Measurements from ENCODE around the gene FHAD1. TPM values are rescaled to one million over a fixed set of nuclear protein-coding genes. Genes with fewer than 3 reads are reported as not detected.
A peak's percentile ranks its signal among the peaks of the same experiment; 100 is the strongest.

The FHAD1 gene
- total and polyA plus RNA-seq, 9 of the 15 experiments (the other 6 are each of a cell fraction or from before 2014, with no cell fraction given): 0.32 to 2.1 (median 1.5) TPM; not detected in 1

DNA sequence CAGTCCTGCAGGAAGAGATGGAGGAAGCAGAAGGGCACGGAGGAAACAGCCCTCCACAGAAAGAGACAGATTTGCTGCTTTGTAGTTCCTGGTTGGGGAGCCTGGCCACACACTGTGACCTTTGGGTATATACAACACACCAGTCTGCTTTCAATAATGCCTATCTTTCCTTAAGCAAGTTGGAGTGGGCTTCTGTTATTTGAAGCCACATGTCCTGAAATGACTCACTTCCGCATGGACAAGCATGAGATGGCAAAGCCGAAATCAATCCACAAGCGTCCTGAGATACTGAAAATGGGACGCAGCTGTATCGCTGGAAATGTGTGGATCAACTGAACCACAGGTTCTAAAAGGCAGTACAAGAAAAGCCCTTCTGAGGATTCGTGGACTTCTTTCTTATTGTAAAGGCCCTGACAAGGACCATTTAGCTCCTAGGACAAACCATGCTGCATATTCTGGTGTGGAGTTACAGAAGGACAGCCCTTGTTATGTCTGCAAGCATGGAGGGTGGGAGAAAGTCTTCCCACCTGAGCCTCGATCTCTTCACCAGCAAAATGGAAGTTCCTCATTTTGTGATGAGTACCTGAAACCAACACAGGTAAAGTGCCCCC, 22.7 kb upstream of the FHAD1 start (continued):
- TF ChIP-seq KAT2B (IDR thresholded peaks at IDR 0.05; ENCODE audit: low read depth, low read length) (no peak), FOXO4 (CRISPR knock-in tag; IDR thresholded peaks at IDR 0.05) (no peak), ELF4 (CRISPR knock-in tag; IDR thresholded peaks at IDR 0.05) (no peak), DLX4 (CRISPR knock-in tag; IDR thresholded peaks at IDR 0.05) (no peak), ZNF76 (CRISPR knock-in tag; IDR thresholded peaks at IDR 0.05; ENCODE audit: borderline replicate concordance) (0 out of 2 replicates have a peak, but pooled peaks have one; percentile 20), MYBL2 (IDR thresholded peaks at IDR 0.05; ENCODE audit: low read depth) (no peak), MYBL2 (CRISPR knock-in tag; IDR thresholded peaks at IDR 0.05; ENCODE audit: borderline replicate concordance) (no peak), RBM22 (IDR thresholded peaks at IDR 0.05; ENCODE audit: low read depth, low read length, poor library complexity, severe bottlenecking) (no peak), NR0B1 (IDR thresholded peaks at IDR 0.05; ENCODE audit: partially characterized antibody) (no peak), ZNF324 (CRISPR knock-in tag; IDR thresholded peaks at IDR 0.05) (no peak), SRSF3 (IDR thresholded peaks at IDR 0.05; ENCODE audit: insufficient read depth, low read length) (no peak), ZNF239 (CRISPR knock-in tag; IDR thresholded peaks at IDR 0.05) (peak; percentile 96), HDAC3 (IDR thresholded peaks at IDR 0.05; ENCODE audit: borderline replicate concordance, partially characterized antibody) (no peak)
- TF ChIP-seq, protein P1, sequence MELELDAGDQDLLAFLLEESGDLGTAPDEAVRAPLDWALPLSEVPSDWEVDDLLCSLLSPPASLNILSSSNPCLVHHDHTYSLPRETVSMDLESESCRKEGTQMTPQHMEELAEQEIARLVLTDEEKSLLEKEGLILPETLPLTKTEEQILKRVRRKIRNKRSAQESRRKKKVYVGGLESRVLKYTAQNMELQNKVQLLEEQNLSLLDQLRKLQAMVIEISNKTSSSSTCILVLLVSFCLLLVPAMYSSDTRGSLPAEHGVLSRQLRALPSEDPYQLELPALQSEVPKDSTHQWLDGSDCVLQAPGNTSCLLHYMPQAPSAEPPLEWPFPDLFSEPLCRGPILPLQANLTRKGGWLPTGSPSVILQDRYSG (tag; conservative IDR thresholded peaks at IDR 0.05; ENCODE audit: low read depth): peak; percentile 69
- TF ChIP-seq, protein P2, sequence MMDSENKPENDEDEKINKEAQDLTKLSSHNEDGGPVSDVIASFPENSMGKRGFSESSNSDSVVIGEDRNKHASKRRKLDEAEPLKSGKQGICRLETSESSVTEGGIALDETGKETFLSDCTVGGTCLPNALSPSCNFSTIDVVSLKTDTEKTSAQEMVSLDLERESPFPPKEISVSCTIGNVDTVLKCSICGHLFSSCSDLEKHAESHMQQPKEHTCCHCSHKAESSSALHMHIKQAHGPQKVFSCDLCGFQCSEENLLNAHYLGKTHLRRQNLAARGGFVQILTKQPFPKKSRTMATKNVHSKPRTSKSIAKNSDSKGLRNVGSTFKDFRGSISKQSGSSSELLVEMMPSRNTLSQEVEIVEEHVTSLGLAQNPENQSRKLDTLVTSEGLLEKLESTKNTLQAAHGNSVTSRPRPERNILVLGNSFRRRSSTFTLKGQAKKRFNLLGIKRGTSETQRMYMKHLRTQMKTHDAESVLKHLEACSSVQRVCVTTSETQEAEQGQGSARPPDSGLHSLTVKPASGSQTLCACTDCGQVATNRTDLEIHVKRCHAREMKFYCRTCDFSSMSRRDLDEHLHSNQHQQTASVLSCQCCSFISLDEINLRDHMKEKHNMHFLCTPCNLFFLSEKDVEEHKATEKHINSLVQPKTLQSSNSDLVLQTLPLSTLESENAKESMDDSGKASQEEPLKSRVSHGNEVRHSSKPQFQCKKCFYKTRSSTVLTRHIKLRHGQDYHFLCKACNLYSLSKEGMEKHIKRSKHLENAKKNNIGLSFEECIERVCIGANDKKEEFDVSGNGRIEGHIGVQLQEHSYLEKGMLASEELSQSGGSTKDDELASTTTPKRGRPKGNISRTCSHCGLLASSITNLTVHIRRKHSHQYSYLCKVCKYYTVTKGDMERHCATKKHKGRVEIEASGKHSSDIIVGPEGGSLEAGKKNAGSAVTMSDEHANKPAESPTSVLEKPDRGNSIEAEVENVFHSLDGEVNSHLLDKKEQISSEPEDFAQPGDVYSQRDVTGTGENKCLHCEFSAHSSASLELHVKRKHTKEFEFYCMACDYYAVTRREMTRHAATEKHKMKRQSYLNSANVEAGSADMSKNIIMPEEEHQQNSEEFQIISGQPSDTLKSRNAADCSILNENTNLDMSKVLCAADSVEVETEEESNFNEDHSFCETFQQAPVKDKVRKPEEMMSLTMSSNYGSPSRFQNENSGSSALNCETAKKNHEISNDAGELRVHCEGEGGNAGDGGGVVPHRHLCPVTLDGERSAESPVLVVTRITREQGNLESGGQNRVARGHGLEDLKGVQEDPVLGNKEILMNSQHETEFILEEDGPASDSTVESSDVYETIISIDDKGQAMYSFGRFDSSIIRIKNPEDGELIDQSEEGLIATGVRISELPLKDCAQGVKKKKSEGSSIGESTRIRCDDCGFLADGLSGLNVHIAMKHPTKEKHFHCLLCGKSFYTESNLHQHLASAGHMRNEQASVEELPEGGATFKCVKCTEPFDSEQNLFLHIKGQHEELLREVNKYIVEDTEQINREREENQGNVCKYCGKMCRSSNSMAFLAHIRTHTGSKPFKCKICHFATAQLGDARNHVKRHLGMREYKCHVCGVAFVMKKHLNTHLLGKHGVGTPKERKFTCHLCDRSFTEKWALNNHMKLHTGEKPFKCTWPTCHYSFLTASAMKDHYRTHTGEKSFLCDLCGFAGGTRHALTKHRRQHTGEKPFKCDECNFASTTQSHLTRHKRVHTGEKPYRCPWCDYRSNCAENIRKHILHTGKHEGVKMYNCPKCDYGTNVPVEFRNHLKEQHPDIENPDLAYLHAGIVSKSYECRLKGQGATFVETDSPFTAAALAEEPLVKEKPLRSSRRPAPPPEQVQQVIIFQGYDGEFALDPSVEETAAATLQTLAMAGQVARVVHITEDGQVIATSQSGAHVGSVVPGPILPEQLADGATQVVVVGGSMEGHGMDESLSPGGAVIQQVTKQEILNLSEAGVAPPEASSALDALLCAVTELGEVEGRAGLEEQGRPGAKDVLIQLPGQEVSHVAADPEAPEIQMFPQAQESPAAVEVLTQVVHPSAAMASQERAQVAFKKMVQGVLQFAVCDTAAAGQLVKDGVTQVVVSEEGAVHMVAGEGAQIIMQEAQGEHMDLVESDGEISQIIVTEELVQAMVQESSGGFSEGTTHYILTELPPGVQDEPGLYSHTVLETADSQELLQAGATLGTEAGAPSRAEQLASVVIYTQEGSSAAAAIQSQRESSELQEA (IDR thresholded peaks at IDR 0.05; ENCODE audit: low read depth): no peak

All from K562 (cell line).